GM19238 (cell line): ENCODE measurements around the gene C15orf40.

ENCODE experiments used
- DNase-seq: peaks from one replicate; pipeline ENCODE4 v3.0.0; 2011; ENCODE audit warnings: low spot score; ENCODE audit not compliant: insufficient read length

Gene C15orf40

GRCh38 chr15:82993144-82993543, 18.3 kb downstream of the C15orf40 start:
- DNase-seq, result no peak

DNA sequence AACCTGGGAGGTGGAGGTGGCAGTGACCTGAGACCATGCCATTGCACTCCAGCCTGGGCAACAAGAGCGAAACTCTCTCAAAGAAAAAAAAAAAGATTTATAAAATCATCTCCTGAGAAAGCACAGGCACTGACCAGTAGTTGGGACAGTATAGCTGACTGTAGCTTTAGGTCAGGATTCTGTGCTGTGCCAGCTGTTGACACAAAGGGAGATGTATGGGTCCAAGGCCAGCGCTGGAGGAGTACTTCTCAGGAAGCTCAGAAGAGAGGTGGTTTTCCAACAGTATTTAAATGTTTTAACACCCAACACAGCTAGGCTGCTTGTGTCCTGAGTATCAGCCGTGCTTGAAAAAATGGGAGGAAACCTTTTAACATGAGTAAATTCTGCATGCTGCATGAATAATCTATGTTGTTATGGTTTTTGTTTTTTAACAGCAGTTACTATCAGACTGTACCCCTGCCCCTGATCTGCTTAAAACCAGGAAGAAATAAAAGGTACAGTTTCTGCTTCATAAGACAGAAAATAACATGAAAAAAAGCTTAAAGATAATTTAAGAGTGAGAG, 18.9 kb downstream of the C15orf40 start:
- DNase-seq, result no peak

GRCh38 chr15:82986442-82986780, 25.0 kb downstream of the C15orf40 start:
- DNase-seq, result no peak

GRCh38 chr15:82985688-82986441, 25.6 kb downstream of the C15orf40 start, which contains the start of gene RAMAC:
TSS of gene RAMAC (plus strand) at chr15:82986210. CDS start at chr15:82989019, 2,809 bp downstream.
- DNase-seq, result peak; percentile 82

- no peak for DNase-seq
Observed at GRCh38 chr15:82980981-82981380, 30.5 kb downstream of the C15orf40 start.

GRCh38 chr15:82979726-82980125, 31.7 kb downstream of the C15orf40 start:
- DNase-seq, result no peak

- DNase-seq, result no peak
Observed at GRCh38 chr15:82978438-82978837, 33.0 kb downstream of the C15orf40 start.

GRCh38 chr15:82977076-82977475, 34.4 kb downstream of the C15orf40 start:
- DNase-seq, result no peak

- no peak for DNase-seq
Observed at GRCh38 chr15:82972990-82973389, 38.4 kb downstream of the C15orf40 start.

DNA sequence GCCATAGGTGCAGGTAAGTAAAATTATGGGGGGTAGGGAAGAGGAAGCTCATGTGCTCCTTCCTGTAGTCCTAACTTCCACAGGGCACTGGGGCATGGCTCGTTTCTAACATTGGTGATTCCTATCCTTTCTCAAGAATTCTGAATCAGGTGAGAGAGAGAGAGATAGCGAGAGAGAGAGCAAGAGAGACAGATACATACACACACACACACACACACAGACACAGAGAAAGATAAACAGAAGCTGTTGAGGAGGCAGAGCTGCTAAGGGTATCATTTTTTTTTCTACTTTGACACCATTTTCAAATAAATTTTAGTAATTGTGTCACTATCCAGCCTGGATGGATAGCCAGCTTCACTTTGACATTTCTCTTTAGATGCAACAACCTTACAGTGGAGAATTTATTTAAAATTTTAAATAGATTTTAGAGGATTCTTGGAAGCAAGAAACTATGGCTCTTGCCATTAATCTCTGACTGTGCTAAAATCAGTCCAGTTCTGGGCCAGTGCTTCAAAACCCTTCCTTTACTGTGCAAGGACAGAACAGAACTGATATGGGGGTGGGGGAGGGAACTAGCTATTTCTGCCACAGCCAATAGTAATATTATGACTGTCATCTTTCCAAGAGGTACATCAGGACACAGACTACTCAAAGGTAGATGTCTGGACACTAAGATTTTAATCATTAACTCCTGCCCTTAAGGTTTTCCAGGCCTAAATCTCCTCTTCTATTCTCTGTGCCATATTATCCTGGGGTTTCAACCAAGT, 40.0 kb downstream of the C15orf40 start:
- no peak for DNase-seq

- DNase-seq, result no peak
Observed at GRCh38 chr15:82970696-82971095, 40.7 kb downstream of the C15orf40 start.

DNA sequence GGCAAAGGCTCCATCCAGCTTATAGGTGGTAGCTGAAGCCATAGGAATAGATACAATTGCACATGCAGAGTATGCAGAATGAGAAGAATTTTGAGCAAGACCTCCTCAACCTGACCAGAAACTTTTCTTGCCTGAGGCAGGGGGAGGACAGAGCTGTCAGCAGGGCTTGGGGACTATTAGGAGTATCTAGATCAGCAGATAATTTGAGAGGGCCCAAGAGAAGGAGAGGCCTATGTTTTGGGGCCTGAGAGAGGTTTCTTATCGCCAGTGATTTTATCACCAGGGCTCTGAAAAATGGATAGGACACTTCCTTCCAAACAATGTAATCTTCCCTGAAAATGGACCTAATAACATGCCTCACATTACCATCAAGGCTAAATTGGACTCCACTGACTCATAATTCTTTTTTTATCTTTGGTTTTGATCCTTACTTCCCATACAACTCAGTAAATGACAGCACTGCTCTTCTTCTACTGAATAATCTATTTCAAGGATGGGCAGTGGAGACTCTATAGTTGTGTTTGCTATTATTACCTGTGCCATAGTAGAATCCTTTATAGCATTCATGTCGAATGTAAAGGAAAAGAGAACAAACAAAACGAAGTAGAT, 41.3 kb downstream of the C15orf40 start:
- DNase-seq, result no peak

DNA sequence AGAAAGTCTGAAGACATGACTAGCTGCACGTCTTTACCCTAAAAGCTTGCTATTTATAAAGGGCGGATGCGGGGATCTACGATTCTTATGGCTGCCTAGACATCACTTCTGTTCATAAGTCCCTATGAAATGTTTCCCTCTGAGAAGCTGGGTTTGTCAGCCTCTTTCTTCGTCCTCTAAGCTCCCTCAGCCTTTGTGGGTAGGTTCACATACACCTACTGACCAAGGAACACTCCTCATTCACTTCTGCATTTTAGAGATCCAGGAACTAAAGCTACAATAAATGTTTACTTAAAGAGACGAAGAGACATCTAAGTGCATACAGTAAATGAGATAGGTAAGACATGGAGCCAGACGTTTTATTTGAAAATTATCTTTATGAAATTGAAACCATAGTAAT, 42.1 kb downstream of the C15orf40 start:
- DNase-seq, result no peak

GRCh38 chr15:82968066-82968465, 43.4 kb downstream of the C15orf40 start:
- no peak for DNase-seq

DNA sequence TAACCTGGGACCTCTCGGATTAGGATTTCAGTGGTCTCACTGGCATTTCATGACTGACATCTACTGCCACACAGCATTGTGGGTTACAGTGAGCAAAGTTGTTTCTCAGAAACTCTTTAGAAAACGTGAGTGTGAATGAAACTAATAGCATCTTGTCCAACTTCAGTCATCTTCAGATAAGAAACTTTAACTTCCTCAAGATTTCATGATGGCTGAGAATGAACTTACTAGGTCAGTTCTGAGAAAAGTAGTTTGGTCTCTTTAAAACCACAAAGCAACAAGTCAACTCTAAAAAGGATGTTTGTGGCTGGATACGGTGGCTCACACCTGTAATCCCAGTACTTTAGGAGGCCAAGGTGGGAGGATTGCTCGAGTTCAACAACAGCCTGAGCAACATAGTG, 44.8 kb downstream of the C15orf40 start:
- DNase-seq, result no peak

DNA sequence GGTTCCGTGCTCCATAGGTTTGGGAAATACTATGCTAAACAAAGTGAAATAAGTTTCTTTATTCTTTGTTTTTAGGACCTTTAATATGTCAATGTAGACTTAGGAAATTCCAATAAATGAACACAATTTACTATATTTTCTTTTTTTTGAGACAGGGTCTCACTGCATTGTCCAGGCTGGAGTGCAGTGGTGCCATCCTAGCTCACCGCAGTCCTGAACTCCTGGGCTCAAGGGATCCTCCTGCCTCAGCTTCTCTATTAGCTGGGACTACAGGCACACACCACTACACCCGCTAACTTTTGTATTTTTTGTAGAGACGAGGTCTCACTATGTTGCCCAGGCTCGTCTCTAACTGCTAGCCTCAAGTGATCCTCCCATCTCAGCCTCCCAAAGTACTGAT, 46.5 kb downstream of the C15orf40 start:
- no peak for DNase-seq

- DNase-seq, result no peak
Observed at GRCh38 chr15:82963471-82964341, 47.7 kb downstream of the C15orf40 start.

DNA sequence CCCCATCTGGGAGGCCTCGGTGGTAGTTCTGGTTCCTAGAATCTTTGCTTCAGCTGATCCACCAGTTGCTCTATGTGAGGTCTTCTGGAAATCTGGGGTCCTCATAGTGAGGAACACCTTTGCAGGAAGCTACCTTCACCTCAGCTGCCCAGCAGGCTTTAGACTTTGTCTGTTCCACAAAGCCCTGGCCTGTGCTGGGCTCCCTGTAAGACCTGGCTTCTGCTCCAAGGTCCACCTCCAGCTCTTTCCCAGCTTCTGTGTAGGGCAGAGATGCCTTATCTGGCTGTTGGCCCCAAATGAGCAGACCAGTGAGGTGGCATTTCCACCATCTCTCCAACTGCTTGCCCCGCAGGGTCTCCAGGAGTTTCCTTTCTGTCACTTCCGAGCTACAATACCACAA, 50.7 kb downstream of the C15orf40 start:
- DNase-seq, result no peak

- DNase-seq, result no peak
Observed at GRCh38 chr15:82959423-82959822, 52.0 kb downstream of the C15orf40 start.

DNA sequence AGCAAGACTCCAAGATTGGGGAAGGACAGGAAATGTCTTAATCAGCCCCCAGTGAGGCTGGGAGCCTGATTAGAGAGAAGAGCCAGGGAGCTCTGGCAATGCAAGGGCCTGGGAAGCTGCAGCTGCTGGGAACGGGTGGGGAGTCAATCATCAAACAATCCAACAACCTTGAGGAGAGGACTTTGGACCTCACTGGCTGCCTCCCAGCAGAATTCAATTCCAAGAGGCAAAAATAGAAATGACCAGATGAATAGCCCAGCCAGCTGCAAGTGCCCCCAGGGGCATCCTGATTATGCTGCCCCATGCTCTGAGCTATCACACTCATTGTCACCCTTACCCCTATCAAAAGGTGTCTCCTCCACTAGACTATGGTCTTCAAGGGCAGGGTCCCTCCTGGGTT, 52.8 kb downstream of the C15orf40 start:
- no peak for DNase-seq
